ENCODE measurements around the gene ABHD17A.

ABHD17A gene

GRCh38 chr19:1917926-1918325, 32.6 kb upstream of the ABHD17A start:
- TF ChIP-seq, protein P1, sequence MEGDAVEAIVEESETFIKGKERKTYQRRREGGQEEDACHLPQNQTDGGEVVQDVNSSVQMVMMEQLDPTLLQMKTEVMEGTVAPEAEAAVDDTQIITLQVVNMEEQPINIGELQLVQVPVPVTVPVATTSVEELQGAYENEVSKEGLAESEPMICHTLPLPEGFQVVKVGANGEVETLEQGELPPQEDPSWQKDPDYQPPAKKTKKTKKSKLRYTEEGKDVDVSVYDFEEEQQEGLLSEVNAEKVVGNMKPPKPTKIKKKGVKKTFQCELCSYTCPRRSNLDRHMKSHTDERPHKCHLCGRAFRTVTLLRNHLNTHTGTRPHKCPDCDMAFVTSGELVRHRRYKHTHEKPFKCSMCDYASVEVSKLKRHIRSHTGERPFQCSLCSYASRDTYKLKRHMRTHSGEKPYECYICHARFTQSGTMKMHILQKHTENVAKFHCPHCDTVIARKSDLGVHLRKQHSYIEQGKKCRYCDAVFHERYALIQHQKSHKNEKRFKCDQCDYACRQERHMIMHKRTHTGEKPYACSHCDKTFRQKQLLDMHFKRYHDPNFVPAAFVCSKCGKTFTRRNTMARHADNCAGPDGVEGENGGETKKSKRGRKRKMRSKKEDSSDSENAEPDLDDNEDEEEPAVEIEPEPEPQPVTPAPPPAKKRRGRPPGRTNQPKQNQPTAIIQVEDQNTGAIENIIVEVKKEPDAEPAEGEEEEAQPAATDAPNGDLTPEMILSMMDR (IDR thresholded peaks at IDR 0.05; ENCODE audit: low read depth, low read length): no peak
- no peak for DNase-seq (ENCODE audit: extremely low read depth, low read depth)

- DNase-seq (ENCODE audit: extremely low read depth, low read depth): no peak
- TF ChIP-seq, protein P1 (IDR thresholded peaks at IDR 0.05; ENCODE audit: low read depth, low read length): no peak
Measured at GRCh38 chr19:1917146-1917545, 31.9 kb upstream of the ABHD17A start.

DNA sequence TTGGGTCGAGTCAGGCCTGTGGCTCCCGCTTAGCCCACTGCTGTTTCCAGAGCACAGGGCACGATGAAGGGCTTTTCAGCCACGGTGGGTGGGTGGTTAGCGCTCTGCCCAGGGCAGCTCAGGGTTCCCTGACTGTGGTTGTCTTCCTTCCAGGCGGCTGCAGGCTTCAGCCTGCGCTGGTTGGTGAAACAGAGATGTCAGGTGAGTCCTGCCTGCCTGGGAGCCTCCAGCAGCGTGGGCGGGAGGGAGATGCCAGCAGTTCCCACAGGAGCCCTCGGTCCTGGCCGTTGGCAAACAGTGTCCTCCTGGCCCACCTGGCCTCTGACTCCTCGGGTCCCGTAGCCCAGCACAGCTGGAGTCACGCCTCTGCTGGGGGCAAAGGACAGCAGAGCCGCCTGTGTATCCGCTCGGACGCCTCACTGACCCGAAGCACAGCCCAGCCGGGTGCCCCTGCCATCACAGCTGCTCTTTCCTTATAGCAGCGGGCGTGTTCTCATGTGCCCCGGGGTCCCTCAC, 29.6 kb upstream of the ABHD17A start:
- DNase-seq (ENCODE audit: extremely low read depth, low read depth): no peak
- TF ChIP-seq, protein P1 (IDR thresholded peaks at IDR 0.05; ENCODE audit: low read depth, low read length): no peak

GRCh38 chr19:1913781-1914577, 28.7 kb upstream of the ABHD17A start:
- DNase-seq (ENCODE audit: extremely low read depth, low read depth): no peak
- TF ChIP-seq, protein P1 (IDR thresholded peaks at IDR 0.05; ENCODE audit: low read depth, low read length): no peak

DNA sequence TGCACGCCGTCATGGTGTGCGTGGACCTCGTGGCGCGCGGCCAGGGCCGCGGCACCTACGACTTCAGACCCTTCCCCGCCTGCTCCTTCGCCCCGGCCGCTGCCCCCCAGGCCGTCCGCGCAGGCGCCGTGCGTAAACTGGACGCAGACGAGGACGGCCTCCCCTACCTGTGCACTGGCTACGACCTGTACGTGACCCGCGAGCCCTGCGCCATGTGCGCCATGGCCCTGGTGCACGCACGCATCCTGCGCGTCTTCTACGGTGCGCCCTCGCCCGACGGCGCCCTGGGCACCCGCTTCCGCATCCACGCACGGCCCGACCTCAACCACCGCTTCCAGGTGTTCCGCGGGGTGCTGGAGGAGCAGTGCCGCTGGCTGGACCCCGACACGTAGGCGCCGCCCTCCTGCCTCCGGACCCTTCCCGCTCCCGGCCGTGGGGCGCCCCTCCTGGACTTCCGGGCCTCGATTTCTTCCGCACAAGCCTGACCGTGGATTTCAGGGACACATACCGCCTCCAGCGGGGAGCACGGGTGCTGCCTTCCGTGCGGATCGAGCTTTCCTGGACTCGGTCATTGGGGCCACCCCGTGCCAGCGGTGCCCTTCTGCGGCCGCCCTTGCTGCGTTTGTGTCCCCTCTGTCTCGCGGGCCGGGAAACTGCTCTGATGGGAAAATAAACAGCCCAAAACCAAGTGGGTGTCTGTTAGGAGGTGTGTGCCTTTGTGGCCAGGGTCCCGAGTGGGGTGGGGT, 27.6 kb upstream of the ABHD17A start:
- DNase-seq (ENCODE audit: extremely low read depth, low read depth): no peak
- TF ChIP-seq, protein P1 (IDR thresholded peaks at IDR 0.05; ENCODE audit: low read depth, low read length): no peak

DNA sequence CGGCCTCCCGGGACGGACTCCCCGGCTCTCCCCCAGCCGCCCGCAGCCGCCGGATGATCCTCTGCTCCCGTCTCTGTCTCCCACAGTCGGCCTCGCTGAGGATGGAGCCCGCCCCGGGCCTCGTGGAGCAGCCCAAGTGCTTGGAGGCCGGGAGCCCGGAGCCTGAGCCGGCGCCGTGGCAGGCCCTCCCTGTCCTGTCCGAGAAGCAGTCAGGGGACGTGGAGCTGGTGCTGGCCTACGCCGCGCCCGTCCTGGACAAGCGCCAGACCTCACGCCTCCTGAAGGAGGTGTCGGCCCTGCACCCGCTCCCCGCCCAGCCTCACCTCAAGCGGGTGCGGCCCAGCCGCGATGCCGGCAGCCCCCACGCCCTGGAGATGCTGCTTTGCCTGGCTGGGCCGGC, 26.7 kb upstream of the ABHD17A start:
- DNase-seq (ENCODE audit: extremely low read depth, low read depth): no peak
- TF ChIP-seq, protein P1 (IDR thresholded peaks at IDR 0.05; ENCODE audit: low read depth, low read length): no peak

- DNase-seq (ENCODE audit: extremely low read depth, low read depth): no peak
- TF ChIP-seq, protein P1 (IDR thresholded peaks at IDR 0.05; ENCODE audit: low read depth, low read length): no peak
Measured at GRCh38 chr19:1911098-1911497, 25.8 kb upstream of the ABHD17A start.

All from AG09319 (cell line).